Activated CD4-positive, alpha-beta T cell treated with anti-CD3 and anti-CD28 coated beads for 36 hours (primary cell): ENCODE results near the gene PBX3. TPM values are rescaled to one million over a fixed set of nuclear protein-coding genes. Genes with fewer than 3 reads are reported as not detected.

Experiments
- ATAC-seq: fragments of 200-7000 bp; cut with Tn5 transposase; one replicate; pipeline ENCODE4 v1.10.0; 2021; ENCODE audit warnings: mild to moderate bottlenecking, moderate library complexity
- CTCF ChIA-PET: fragments of 350-600 bp; sonication (Branson Sonifier 250); formaldehyde crosslinking; loops from one replicate; lab custom pipeline; 2021; ENCODE audit warnings: antibody characterized with exemption; lab: Charles Lee
- POLR2A ChIA-PET: fragments of 350-600 bp; sonication (Branson Sonifier 250); formaldehyde crosslinking; loops from one replicate; lab custom pipeline; 2021; ENCODE audit warnings: antibody characterized with exemption, inconsistent platforms; lab: Charles Lee
- DNase-seq: peaks from one replicate; pipeline ENCODE4 v3.0.0-alpha.2; 2020
- H3K27ac Mint-ChIP-seq: one replicate; pipeline ENCODE4 v1.8.0; 2021; ENCODE audit warnings: mixed read lengths
- H3K27me3 Mint-ChIP-seq: one replicate; pipeline ENCODE4 v1.8.0; 2021; ENCODE audit warnings: mixed read lengths
- H3K36me3 Mint-ChIP-seq: one replicate; pipeline ENCODE4 v1.8.0; 2021; ENCODE audit warnings: low read depth, mixed read lengths
- H3K4me1 Mint-ChIP-seq: one replicate; pipeline ENCODE4 v1.8.0; 2021; ENCODE audit warnings: mixed read lengths
- H3K4me3 Mint-ChIP-seq: one replicate; pipeline ENCODE4 v1.8.0; 2021; ENCODE audit warnings: mild to moderate bottlenecking, moderate library complexity, mixed read lengths
- H3K9me3 Mint-ChIP-seq: one replicate; pipeline ENCODE4 v1.8.0; 2021; ENCODE audit warnings: low read depth, mixed read lengths
- intact Hi-C, 2 experiments: fragments of 100-400 bp; cut with DNase I in 1 of 2; cut with micrococcal nuclease in 1 of 2; formaldehyde crosslinking; loops; one replicate each; pipeline versions ENCODE4 v1.14.2 to v1.15.1; 2022 to 2024; cut with DNase I, micrococcal nuclease
- total RNA-seq, 2 experiments: library from RNA; stranded (reverse); gene quantifications; one replicate each; pipeline ENCODE4 v1.2.3, GENCODE V29; 2021

The PBX3 gene
- total RNA-seq, 2 experiments from 2014 or later: 11.3 to 11.4 TPM

DNA sequence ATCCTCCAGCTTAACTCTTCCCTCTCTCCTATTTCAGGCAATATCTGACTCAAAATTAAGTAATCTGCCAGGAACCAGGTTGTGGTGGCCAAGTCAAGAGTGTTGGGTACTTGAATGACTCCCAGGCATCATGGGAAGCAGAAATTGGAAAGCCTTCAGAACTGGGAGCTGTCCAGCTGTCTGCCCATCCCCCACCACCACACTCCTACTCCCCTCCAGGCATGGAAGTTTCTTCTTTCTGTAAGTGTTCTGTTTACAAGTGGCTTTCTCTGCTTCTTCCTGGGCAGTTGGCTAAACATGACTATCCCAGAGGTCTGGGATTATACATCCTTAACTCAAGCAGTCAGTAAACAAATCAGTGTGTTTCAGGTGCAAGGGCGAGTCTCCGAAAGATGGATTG lies 14.6 kb upstream of the PBX3 start:
- Mint-ChIP-seq H3K4me1 (no peaks in the 10 kb centered on the region), H3K4me3 (no peak overlapping the region), H3K27ac (no peak overlapping the region), H3K36me3 (no peaks in the 10 kb centered on the region), H3K27me3 (peaks cover 1% of the 10 kb centered on the region), H3K9me3 (no peaks in the 10 kb centered on the region)
- DNase-seq (no peak), ATAC-seq (no peak)
- intact Hi-C loops: no loop called here
- CTCF ChIA-PET: no interaction called here
- POLR2A ChIA-PET: no interaction called here

DNA sequence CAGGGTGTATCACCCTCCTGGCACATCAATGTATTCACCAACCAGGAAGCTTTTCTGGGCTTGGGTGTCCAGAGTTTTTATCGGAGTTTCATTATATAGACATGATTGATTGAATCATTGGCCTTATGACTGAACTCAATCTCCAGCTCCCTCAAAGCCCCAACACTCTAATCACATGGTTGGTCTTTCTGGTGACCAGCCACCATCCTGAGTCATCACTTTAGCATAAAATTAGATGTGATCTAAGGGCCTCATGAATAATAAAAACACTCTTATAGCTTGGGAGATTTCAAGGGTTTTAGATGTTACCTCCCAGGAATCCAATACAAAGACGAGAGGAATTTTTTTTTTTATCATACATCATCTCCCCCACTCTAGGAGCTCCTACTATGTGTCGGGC lies 7.7 kb upstream of the PBX3 start:
- DNase-seq (no peak), ATAC-seq (no peak)
- no peak overlapping the region for H3K27ac Mint-ChIP-seq
- ChIA-PET POLR2A (interaction anchor here (0.6 kb wide), 1 partner anchor 1972 kb away, joined by 6 read pairs; no protein-coding TSS in a partner anchor), CTCF (interaction anchor here (1.1 kb wide), 1 partner anchor 24 kb away, joined by 3 read pairs; no protein-coding TSS in a partner anchor)
- H3K4me3 Mint-ChIP-seq: no peak overlapping the region
- no peaks in the 10 kb centered on the region for H3K9me3 Mint-ChIP-seq
- H3K4me1 Mint-ChIP-seq: no peaks in the 10 kb centered on the region
- no peaks in the 10 kb centered on the region for H3K36me3 Mint-ChIP-seq
- intact Hi-C loops: no loop called here
- peaks cover 10% of the 10 kb centered on the region for H3K27me3 Mint-ChIP-seq

DNA sequence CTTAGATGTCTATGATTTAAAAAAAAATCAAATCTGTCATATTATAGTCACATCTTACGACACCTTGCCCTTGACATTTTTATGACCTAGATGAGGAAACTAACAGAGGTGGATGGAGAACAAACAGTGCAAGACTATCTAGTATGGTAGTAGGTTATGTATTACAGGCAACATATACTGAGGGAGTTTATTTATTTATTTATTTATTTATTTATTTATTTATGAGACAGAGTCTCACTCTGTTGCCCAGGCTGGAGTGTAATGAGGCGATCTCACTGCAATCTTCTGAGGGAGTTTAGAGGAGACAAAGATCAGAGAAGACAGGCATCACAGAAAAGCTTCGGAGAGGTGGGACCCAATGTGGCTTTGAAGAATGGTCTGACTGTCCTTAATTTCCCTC lies 4.5 kb upstream of the PBX3 start:
- no peak overlapping the region for H3K4me3 Mint-ChIP-seq
- intact Hi-C loops: no loop called here
- CTCF ChIA-PET: interaction anchor here (1.0 to 1.2 kb wide), 2 partner anchors 14 to 16 kb away, joined by 3 read pairs; no protein-coding TSS in a partner anchor

DNA sequence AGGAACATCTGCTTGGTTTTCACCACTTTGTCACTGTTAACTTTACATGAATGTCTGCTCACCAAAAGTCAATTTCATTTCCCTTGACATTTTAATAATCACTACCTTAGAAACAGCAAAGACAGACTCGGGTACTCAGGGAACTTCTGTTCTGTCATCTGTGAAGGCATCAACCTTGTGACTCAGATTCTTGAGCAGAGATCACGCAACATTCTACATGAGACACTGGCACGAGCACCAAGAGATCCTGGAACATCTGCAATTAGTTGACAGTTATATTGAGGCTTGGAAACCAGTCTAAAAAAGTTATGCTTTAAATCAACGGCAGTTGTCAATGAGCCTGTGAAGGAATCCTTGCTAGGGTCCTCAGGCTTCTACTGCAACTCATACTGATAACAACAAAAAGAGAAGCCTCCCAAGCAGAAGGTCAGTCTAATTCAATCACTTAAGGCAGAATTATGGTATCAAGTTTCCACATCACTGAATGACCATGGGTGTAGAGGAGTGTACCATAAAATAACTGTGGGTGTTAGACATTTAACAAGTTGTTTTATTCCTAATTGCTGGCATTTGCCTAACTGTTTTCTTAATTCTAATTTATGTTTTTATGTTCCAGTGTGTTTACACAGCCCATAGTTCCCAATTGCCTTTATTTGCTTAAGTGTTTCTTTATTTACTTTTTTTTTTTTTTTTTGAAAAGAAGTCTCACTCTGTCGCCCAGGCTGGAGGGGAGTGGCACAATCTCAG lies 3.3 kb upstream of the PBX3 start:
- H3K4me3 Mint-ChIP-seq: no peak overlapping the region
- peaks cover 9% of the 10 kb centered on the region for H3K4me1 Mint-ChIP-seq
- DNase-seq (no peak), ATAC-seq (no peak)
- H3K36me3 Mint-ChIP-seq: peaks cover 1% of the 10 kb centered on the region
- CTCF ChIA-PET: interaction anchor here (1.2 kb wide), 1 partner anchor 15 kb away, joined by 3 read pairs; no protein-coding TSS in a partner anchor
- intact Hi-C loops: no loop called here
- no peak overlapping the region for H3K27ac Mint-ChIP-seq
- no peaks in the 10 kb centered on the region for H3K9me3 Mint-ChIP-seq
- peaks cover 12% of the 10 kb centered on the region for H3K27me3 Mint-ChIP-seq
- POLR2A ChIA-PET: interaction anchor here (0.7 kb wide), 1 partner anchor 8 kb away, joined by 3 read pairs; no protein-coding TSS in a partner anchor

More for the DNA sequence above, 4.5 kb upstream of the PBX3 start:
- POLR2A ChIA-PET: no interaction called here
- no peaks in the 10 kb centered on the region for H3K36me3 Mint-ChIP-seq
- H3K27ac Mint-ChIP-seq: no peak overlapping the region
- H3K27me3 Mint-ChIP-seq: peaks cover 15% of the 10 kb centered on the region
- H3K4me1 Mint-ChIP-seq: peaks cover 8% of the 10 kb centered on the region
- ATAC-seq (no peak), DNase-seq (no peak)
- H3K9me3 Mint-ChIP-seq: no peaks in the 10 kb centered on the region

DNA sequence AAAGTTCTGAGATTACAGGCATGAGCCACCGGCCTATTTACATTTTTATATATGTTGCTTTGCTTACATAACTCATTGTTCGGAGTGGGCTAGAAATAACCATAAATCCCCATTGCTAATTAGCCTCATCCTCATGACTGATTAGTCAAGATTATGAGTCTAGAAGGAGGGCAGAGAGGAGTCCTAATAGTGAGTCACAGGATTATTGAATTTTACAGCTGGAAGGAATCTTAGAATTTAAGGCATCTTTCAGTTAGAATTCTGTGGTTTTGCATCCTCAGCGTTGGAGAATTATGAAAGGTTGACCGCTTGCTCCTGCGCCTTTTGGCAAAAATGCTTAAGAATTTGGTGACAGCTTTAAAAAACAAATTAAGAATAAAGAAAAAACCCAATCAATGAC lies 2.6 kb upstream of the PBX3 start:
- DNase-seq: no peak
- no peak overlapping the region for H3K4me3 Mint-ChIP-seq

DNA sequence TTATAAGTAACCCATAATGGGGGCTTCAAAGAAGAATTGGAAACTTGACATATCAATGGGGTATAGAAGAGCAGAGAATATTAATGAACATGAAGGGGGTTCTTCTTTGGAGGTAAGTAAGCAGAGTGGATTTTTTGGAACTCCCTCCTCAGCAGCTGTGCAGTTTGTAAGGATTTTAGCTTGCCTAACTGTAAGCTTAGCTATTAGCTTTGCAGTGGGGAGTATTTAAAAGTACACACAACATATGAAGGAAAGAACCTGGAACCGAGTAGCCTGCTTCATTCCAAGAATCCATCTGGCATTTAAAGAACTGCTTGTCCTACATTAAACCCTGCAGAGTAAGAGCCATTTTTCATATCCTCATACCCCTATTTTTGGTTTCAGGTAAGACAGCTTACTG lies 2.2 kb upstream of the PBX3 start:
- Mint-ChIP-seq H3K36me3 (peaks cover 3% of the 10 kb centered on the region), H3K4me3 (no peak overlapping the region), H3K4me1 (peaks cover 14% of the 10 kb centered on the region), H3K9me3 (no peaks in the 10 kb centered on the region), H3K27me3 (peaks cover 12% of the 10 kb centered on the region), H3K27ac (no peak overlapping the region)
- ATAC-seq: no peak
- DNase-seq: no peak
- intact Hi-C loops: loop anchor here (5.0 kb wide), 6 partner anchors 82 to 803 kb away; partner anchors contain the start of gene GOLGA1 (in 1 of the 2)
- CTCF ChIA-PET: no interaction called here
- POLR2A ChIA-PET: no interaction called here

More for the DNA sequence above, 2.6 kb upstream of the PBX3 start:
- H3K27me3 Mint-ChIP-seq: peaks cover 12% of the 10 kb centered on the region
- intact Hi-C loops: loop anchor here (5.0 kb wide), 6 partner anchors 83 to 802 kb away; partner anchors contain the start of gene GOLGA1 (in 1 of the 2)
- no peak for ATAC-seq
- H3K9me3 Mint-ChIP-seq: no peaks in the 10 kb centered on the region
- ChIA-PET CTCF (no interaction called here), POLR2A (interaction anchor here (0.7 kb wide), 1 partner anchor 9 kb away, joined by 3 read pairs; no protein-coding TSS in a partner anchor)
- no peak overlapping the region for H3K27ac Mint-ChIP-seq
- peaks cover 14% of the 10 kb centered on the region for H3K4me1 Mint-ChIP-seq
- peaks cover 3% of the 10 kb centered on the region for H3K36me3 Mint-ChIP-seq

DNA sequence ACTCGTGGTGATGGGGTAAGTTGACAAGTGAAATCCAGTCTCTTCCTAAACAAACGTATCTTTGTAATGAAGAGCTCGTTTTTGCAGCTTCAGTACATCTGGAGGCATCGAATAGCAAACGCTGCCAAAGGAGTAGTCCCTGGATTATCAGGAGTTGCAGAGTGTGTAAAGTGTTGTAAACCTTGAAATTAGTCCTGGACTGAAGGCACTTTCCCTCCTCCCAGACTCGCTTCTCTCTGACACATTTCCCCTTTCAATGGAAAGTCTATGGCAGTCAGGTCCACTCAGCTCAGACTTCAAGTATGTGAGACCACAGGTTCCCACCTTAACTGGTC lies 1.5 kb upstream of the PBX3 start:
- peaks cover 3% of the 10 kb centered on the region for H3K36me3 Mint-ChIP-seq
- ChIA-PET POLR2A (interaction anchor here (0.5 to 1.2 kb wide), 4 partner anchors 39 to 552 kb away, joined by 3 to 5 read pairs (median 4); partner anchors contain the start of gene MAPKAP1), CTCF (interaction anchor here (0.7 kb wide), 1 partner anchor 338 kb away, joined by 3 read pairs; no protein-coding TSS in a partner anchor)
- H3K9me3 Mint-ChIP-seq: no peaks in the 10 kb centered on the region
- no peak overlapping the region for H3K27ac Mint-ChIP-seq
- ATAC-seq: no peak
- peaks cover 12% of the 10 kb centered on the region for H3K27me3 Mint-ChIP-seq
- H3K4me1 Mint-ChIP-seq: peaks cover 19% of the 10 kb centered on the region
- intact Hi-C loops: loop anchor here (1.0 to 5.0 kb wide), 19 partner anchors 38 to 977 kb away; partner anchors contain the start of genes MAPKAP1 (in 2 of the 2), GAPVD1 (in 1 of the 2), GOLGA1 (in 1 of the 2) and HSPA5 (in 1 of the 2)
- DNase-seq: no peak
- peak overlapping the region; percentile 82 for H3K4me3 Mint-ChIP-seq

DNA sequence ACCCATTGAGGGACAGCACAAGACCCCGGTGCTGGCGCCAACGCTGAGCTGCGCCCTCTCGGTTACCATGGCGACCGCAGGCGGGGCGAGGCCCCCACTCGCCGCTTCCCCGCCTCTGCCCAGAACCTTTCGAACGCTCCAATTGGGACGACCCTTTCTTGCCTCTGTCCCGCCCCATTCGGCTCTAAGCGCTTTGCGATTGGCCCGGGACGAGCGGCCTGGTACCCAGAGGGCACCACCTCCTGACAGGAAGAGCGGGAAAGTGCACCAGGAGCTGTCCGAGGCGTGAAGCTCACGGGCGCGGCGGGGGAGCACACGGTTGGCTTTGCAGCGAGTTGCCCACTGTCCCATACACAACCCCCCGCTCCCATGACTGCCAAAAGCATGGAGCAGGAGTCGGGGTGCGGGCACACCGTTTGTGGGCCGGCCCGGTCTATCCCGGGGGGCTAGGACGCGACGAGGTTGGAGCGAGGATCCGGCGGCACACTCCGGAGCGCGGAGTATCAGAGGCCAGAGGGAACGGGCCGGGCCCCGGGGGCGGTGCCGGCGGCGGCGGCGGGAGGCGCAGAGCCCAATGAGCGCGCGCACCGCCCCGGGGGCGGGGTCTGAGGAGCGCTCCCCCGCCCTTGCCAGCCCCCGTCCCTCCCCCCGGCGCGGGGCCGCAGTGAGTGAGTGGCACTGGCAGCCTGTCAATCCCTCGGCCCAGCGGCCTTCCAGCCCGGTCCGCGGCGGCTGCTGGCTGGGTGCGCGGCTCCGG lies 978 bp upstream of the PBX3 start:
- intact Hi-C loops: loop anchor here (1.0 to 5.0 kb wide), 19 partner anchors 39 to 977 kb away; partner anchors contain the start of genes MAPKAP1 (in 2 of the 2), GAPVD1 (in 1 of the 2), GOLGA1 (in 1 of the 2) and HSPA5 (in 1 of the 2)
- Mint-ChIP-seq H3K27me3 (peaks cover 12% of the 10 kb centered on the region), H3K4me1 (peaks cover 21% of the 10 kb centered on the region), H3K27ac (peak overlapping the region; percentile 94), H3K36me3 (peaks cover 3% of the 10 kb centered on the region), H3K4me3 (peak overlapping the region; percentile 82), H3K9me3 (no peaks in the 10 kb centered on the region)
- DNase-seq (peak; percentile 96), ATAC-seq (peak; percentile 85)
- CTCF ChIA-PET: interaction anchor here (0.7 kb wide), 1 partner anchor 339 kb away, joined by 3 read pairs; no protein-coding TSS in a partner anchor
- POLR2A ChIA-PET: interaction anchor here (0.6 to 1.2 kb wide), 4 partner anchors 39 to 553 kb away, joined by 3 to 5 read pairs (median 4); partner anchors contain the start of gene MAPKAP1

DNA sequence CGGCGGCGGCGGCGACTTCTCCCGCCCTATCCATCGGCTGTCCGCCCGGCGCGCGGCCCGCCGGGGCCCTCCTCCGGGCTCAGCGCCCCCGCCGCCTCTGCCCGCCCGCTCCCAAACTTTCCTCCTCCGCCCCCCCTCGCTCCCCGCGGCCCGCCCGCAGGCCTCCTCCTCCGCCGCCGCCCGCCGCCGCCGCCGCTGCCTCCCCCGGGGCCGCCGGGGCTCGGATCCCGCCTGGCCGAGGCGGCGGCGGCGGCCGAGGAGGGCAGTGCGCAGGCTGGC lies 460 bp upstream of the PBX3 start:
- POLR2A ChIA-PET: interaction anchor here (0.6 to 1.2 kb wide), 2 partner anchors 40 to 43 kb away, joined by 3 to 5 read pairs; partner anchors contain the start of gene MAPKAP1
- Mint-ChIP-seq H3K9me3 (no peaks in the 10 kb centered on the region), H3K4me1 (peaks cover 21% of the 10 kb centered on the region), H3K27ac (no peak overlapping the region), H3K36me3 (peaks cover 3% of the 10 kb centered on the region), H3K27me3 (peaks cover 12% of the 10 kb centered on the region), H3K4me3 (no peak overlapping the region)
- no peak for DNase-seq
- intact Hi-C loops: loop anchor here (1.0 to 5.0 kb wide), 19 partner anchors 39 to 976 kb away; partner anchors contain the start of genes MAPKAP1 (in 2 of the 2), GAPVD1 (in 1 of the 2), GOLGA1 (in 1 of the 2) and HSPA5 (in 1 of the 2)
- CTCF ChIA-PET: no interaction called here
- no peak for ATAC-seq

DNA sequence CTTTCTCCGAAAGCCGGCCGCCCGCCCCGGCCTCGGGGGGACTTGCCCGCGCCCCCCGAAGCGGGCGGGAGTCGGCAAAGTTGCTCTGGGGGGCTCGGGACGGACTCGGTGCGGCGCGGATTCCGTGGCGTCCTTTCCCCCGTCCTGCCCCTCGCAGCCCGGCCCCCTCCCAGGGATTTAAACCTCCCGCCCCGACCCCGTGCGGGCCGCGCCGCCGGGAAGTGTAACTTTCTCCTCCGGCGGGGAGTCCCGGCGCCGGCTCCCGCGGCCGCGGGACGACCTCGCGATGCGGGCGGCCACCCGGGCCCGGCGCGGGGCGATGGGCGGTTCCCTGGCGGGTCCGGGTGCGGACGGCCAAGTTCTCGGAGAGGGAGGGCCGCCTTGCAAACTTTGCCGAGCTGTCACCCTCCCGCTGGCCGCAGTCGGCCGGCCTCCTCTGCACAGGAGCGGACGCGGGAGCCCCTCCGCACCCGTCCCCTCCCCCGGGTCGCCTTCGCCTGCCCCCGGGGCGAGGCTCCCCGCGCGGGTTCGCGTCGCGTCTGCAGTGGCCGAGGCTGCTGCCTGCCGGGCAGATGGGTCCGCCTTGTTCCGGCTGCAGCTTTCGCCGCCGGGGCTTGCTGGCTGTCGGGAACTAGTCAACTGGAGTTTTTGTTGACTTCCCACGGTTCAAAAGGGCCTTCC lies 732 bp downstream of the PBX3 start:
- Mint-ChIP-seq H3K27ac (no peak overlapping the region), H3K36me3 (peaks cover 3% of the 10 kb centered on the region), H3K4me3 (peak overlapping the region; percentile 82), H3K4me1 (peaks cover 25% of the 10 kb centered on the region), H3K9me3 (no peaks in the 10 kb centered on the region), H3K27me3 (peaks cover 10% of the 10 kb centered on the region)
- ATAC-seq (no peak), DNase-seq (peak; percentile 54)
- intact Hi-C loops: loop anchor here (2.0 to 5.0 kb wide), 10 partner anchors 77 to 975 kb away; partner anchors contain the start of gene GOLGA1 (in 1 of the 2)
- POLR2A ChIA-PET: no interaction called here
- CTCF ChIA-PET: interaction anchor here (1.3 kb wide), 1 partner anchor 203 kb away, joined by 4 read pairs; no protein-coding TSS in a partner anchor
